PFSK-1 (cell line): ENCODE data around the gene SESN2.
A peak's percentile ranks its signal among the peaks of the same experiment; 100 is the strongest.

Source experiments
- FOXP2 ChIP-seq: optimal IDR thresholded peaks from 2 replicates; pipeline ENCODE3; 2011; ENCODE audit warnings: borderline replicate concordance, control low read depth, inconsistent platforms; ENCODE audit not compliant: insufficient read depth; ENCODE audit errors: extremely low read length, extremely low read depth
- POLR2AphosphoS5 ChIP-seq: IDR thresholded peaks from 2 replicates; pipeline ENCODE4 v1.6.1; 2012; ENCODE audit warnings: low read depth, mild to moderate bottlenecking, control low read depth, low read length, moderate library complexity
- SIN3A ChIP-seq: IDR thresholded peaks from 2 replicates; pipeline ENCODE4 v1.6.1; 2012; ENCODE audit warnings: mild to moderate bottlenecking, low read length, moderate library complexity, borderline replicate concordance; ENCODE audit not compliant: insufficient read depth
- TAF1 ChIP-seq: IDR thresholded peaks from 2 replicates; pipeline ENCODE4 v1.6.1; 2012; ENCODE audit warnings: low read length, control low read depth, borderline replicate concordance; ENCODE audit not compliant: insufficient read depth
- TF ChIP-seq, protein P1 (sequence below), 2 experiments: IDR thresholded peaks; 2 replicates each; pipeline versions ENCODE4 v1.6.1 to v1.8.0; 2011 to 2012; ENCODE audit warnings: low read depth in 2 of 2, low read length in 2 of 2, control low read depth in 1 of 2, inconsistent platforms in 1 of 2, mild to moderate bottlenecking in 1 of 2, moderate library complexity in 1 of 2; ENCODE audit not compliant: insufficient read depth in 1 of 2

Gene SESN2

DNA sequence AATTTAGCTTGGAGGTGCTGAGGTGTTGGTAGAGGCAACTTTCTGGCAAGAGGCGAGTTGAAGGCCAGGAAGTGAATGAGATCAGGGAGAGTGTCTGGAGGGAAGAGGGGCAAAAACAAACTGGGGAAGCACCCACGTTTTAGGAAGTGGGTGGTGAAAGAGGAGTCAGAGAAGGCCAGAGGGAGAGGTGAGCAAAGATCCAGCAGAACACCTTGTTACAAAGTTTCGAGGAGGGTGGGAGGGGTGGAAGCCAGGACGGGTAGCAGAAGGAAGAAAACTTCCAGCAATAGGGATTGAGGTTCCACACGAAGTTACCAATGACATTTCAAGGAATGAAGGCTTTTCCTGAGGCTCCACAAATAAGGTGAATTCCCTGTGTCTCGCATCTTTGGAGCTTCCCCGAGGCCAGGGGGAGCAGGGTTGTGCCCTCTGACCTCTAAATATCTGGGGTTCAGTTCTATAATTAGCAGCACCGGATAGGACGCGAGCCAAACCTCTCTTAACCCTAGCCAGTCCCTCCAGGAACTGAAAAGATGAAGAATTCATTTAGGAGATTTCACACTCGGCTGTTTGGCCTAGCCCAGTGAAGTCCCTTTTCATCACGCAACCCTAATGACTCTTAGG lies 578 bp upstream of the SESN2 start:
- TF ChIP-seq TAF1 = no peak
- no peak for TF ChIP-seq FOXP2
- TF ChIP-seq POLR2AphosphoS5 = no peak
- TF ChIP-seq, protein P1, sequence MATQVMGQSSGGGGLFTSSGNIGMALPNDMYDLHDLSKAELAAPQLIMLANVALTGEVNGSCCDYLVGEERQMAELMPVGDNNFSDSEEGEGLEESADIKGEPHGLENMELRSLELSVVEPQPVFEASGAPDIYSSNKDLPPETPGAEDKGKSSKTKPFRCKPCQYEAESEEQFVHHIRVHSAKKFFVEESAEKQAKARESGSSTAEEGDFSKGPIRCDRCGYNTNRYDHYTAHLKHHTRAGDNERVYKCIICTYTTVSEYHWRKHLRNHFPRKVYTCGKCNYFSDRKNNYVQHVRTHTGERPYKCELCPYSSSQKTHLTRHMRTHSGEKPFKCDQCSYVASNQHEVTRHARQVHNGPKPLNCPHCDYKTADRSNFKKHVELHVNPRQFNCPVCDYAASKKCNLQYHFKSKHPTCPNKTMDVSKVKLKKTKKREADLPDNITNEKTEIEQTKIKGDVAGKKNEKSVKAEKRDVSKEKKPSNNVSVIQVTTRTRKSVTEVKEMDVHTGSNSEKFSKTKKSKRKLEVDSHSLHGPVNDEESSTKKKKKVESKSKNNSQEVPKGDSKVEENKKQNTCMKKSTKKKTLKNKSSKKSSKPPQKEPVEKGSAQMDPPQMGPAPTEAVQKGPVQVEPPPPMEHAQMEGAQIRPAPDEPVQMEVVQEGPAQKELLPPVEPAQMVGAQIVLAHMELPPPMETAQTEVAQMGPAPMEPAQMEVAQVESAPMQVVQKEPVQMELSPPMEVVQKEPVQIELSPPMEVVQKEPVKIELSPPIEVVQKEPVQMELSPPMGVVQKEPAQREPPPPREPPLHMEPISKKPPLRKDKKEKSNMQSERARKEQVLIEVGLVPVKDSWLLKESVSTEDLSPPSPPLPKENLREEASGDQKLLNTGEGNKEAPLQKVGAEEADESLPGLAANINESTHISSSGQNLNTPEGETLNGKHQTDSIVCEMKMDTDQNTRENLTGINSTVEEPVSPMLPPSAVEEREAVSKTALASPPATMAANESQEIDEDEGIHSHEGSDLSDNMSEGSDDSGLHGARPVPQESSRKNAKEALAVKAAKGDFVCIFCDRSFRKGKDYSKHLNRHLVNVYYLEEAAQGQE (IDR thresholded peaks at IDR 0.05; ENCODE audit: insufficient read depth in 1 of 2, low read depth in 2 of 2, low read length in 2 of 2) = no peak
- no peak for TF ChIP-seq SIN3A

DNA sequence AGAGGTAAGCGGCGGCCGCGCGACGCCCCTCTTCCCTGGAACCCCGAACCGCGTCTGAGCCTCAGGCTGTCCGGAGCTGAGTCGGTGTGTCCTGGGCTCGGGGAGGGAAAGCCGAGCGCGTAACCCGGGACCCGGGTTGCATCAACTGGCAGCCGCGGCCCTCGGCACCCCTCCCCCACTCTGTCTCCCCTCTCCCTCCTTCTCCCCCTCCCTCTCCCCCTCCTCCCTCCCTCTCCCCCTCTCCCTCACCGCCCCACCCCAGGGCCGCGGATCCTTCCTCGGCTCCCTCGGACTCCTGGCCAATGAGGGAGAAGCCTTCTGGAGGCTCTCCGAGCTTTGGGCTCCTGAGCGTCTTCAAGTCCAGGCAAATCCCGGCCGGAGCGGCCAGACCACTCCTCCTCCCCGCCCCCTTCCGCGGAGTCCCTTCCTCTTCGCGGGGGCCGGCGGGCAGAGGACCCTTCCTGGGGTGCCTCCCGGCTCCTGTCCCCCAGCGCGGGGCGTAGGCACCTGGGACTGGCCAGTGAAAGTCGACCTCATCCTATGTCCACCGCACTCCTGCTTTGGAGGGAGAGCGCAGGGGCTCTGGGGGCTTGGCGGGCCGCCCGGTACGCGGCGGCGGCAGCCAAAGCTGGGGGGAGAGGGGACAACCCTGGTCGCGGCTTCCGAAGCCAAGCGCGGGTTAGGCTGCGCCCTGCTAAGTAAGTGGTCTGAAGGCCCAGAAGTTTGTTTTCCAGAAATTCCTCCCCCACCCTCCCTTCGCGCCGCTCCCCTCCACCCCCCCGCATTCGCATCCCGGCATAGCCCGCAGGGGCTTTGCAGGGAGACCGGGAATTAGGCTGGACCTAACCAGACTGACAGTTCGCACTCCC lies 850 bp downstream of the SESN2 start:
- TF ChIP-seq, protein P1 (IDR thresholded peaks at IDR 0.05; ENCODE audit: insufficient read depth in 1 of 2, low read depth in 2 of 2, low read length in 2 of 2) = no peak
- TF ChIP-seq FOXP2 (peak; percentile 33), SIN3A (no peak), POLR2AphosphoS5 (no peak), TAF1 (no peak)

DNA sequence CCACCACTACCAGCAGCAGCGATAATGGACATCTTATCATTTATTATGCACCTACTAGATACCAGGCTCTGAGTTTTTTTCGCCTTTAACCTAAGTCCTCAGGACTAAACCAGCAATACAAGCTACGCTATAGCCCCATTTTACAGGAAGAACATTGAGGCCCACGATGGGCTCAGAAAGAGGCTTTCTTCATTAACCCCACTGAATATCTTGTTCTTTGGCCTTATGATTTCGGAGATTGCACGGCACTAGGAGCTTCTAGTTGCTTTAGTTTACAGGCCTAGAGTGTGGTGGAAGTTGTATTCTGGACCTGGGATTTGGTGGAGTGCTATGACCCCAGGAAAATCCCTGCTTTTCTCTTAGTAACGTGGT lies 1.5 kb downstream of the SESN2 start:
- TF ChIP-seq SIN3A (no peak), POLR2AphosphoS5 (no peak), TAF1 (no peak), FOXP2 (no peak)
- TF ChIP-seq, protein P1 (IDR thresholded peaks at IDR 0.05; ENCODE audit: insufficient read depth in 1 of 2, low read depth in 2 of 2, low read length in 2 of 2) = no peak

- TF ChIP-seq TAF1 (no peak), FOXP2 (no peak), POLR2AphosphoS5 (no peak), SIN3A (no peak)
- TF ChIP-seq, protein P1 (IDR thresholded peaks at IDR 0.05; ENCODE audit: insufficient read depth in 1 of 2, low read depth in 2 of 2, low read length in 2 of 2) = no peak
These were observed 5.6 kb downstream of the SESN2 start for GRCh38 chr1:28264897-28265296.
